HepG2 (cell line): ENCODE data around the gene SLC29A3. TPM values are rescaled to one million over a fixed set of nuclear protein-coding genes. Genes with fewer than 3 reads are reported as not detected.

ENCODE experiments used
- ATAC-seq: fragments of 200-7000 bp; cut with Tn5 transposase; 3 replicates; pipeline ENCODE4 v1.9.1; 2020; ENCODE audit warnings: mild to moderate bottlenecking, moderate library complexity
- BruUV-seq: library from RNA; stranded (reverse); fragments of 400-500 nt; replicated peaks from 2 replicates; lab custom pipeline; 2021; lab: Mats Ljungman, UMichigan
- CTCF ChIA-PET: fragments of 300-600 bp; formaldehyde crosslinking; extraction: SDS; loops from one replicate; lab custom pipeline; 2021; ENCODE audit warnings: low total read pairs, inconsistent platforms, low intra/inter-chr PET ratio; lab: Yijun Ruan, JAX
- POLR2A ChIA-PET: fragments of 350-600 bp; sonication (Branson Sonifier 250); formaldehyde crosslinking; loops from one replicate; lab custom pipeline; 2020; ENCODE audit warnings: antibody characterized with exemption, inconsistent platforms; lab: Yijun Ruan, JAX
- DNase-seq: peaks from one replicate; pipeline ENCODE4 v3.0.0-alpha.2; 2015; ENCODE audit warnings: low spot score
- FAIRE-seq: peaks from 3 replicates; lab custom pipeline; 2011; peaks lifted over from hg19 to GRCh38; lab: Jason Lieb, UNC
- H2AFZ ChIP-seq: one replicate; pipeline ENCODE4 v1.6.1; 2011; ENCODE audit warnings: low read length, inconsistent platforms
- H3K27ac ChIP-seq: fragments of 300-600 bp; 3 replicates; pipeline ENCODE4 v1.8.0; 2011; ENCODE audit warnings: mixed run types, mild to moderate bottlenecking, mixed read lengths, low read length, inconsistent platforms; ENCODE audit not compliant: insufficient read depth; ENCODE audit errors: extremely low read length
- H3K27me3 ChIP-seq, 2 experiments: fragments of 200-600 bp in 1 of 2; 2 replicates in 1 of 2; 3 replicates in 1 of 2; pipeline versions ENCODE4 v1.6.0 to v1.8.0; 2011; ENCODE audit warnings: low read length in 2 of 2, mild to moderate bottlenecking in 2 of 2, moderate library complexity in 2 of 2, inconsistent platforms in 1 of 2; ENCODE audit not compliant: insufficient read depth in 2 of 2, control insufficient read depth in 1 of 2
- H3K36me3 ChIP-seq, 2 experiments: fragments of 200-600 bp in 1 of 2; replicated peaks in 1 of 2; 2 replicates in 1 of 2; 3 replicates in 1 of 2; pipeline versions ENCODE4 v1.5.1 to v1.8.0; 2011; ENCODE audit warnings: low read length in 2 of 2, inconsistent platforms in 1 of 2; ENCODE audit not compliant: insufficient read depth in 2 of 2, control insufficient read depth in 1 of 2
- H3K4me1 ChIP-seq: 2 replicates; pipeline ENCODE4 v1.5.1; 2012; ENCODE audit warnings: low read length, inconsistent platforms; ENCODE audit not compliant: insufficient read depth
- H3K4me2 ChIP-seq: 2 replicates; pipeline ENCODE4 v1.6.0; 2011; ENCODE audit warnings: low read depth, low read length, inconsistent platforms
- H3K4me3 ChIP-seq, 3 experiments: fragments of 200-600 bp in 1 of 3; sonication (generic), shearing (Covaris generic) in 1 of 3; replicated peaks in 1 of 3; 2 replicates each; pipeline ENCODE4 v1.5.1; 2011 to 2016; ENCODE audit warnings: low read length in 3 of 3, inconsistent platforms in 2 of 3, low read depth in 2 of 3, mild to moderate bottlenecking in 2 of 3, control low read depth in 1 of 3, mixed read lengths in 1 of 3; ENCODE audit not compliant: insufficient read depth in 1 of 3
- H3K79me2 ChIP-seq: one replicate; pipeline ENCODE4 v1.6.1; 2011; ENCODE audit warnings: low read length, inconsistent platforms; ENCODE audit not compliant: insufficient read depth
- H3K9ac ChIP-seq: 2 replicates; pipeline ENCODE4 v1.6.0; 2011; ENCODE audit warnings: mild to moderate bottlenecking, low read depth, low read length, inconsistent platforms; ENCODE audit not compliant: insufficient read depth
- H3K9me3 ChIP-seq: 2 replicates; pipeline ENCODE4 v1.5.1; 2012; ENCODE audit warnings: mild to moderate bottlenecking, low read length
- H4K20me1 ChIP-seq: 2 replicates; pipeline ENCODE4 v1.6.0; 2011; ENCODE audit warnings: inconsistent platforms, mild to moderate bottlenecking, low read length, moderate library complexity; ENCODE audit not compliant: insufficient read depth
- ARNTL ChIP-seq: sonication (generic); formaldehyde crosslinking; IDR thresholded peaks from 2 replicates; pipeline ENCODE4 v1.4.0; 2020; ENCODE audit warnings: mild to moderate bottlenecking, missing genetic modification reagents
- BHLHE40 ChIP-seq: IDR thresholded peaks from 2 replicates; pipeline ENCODE4 v1.6.1; 2011; ENCODE audit warnings: low read length, improper control_type of control experiment
- CEBPG ChIP-seq: IDR thresholded peaks from 2 replicates; pipeline ENCODE4 v1.6.1; 2016
- GMEB2 ChIP-seq: IDR thresholded peaks from 2 replicates; pipeline ENCODE4 v1.6.1; 2016; ENCODE audit warnings: missing biosample characterization, missing genetic modification reagents, low read depth
- JDP2 ChIP-seq: sonication (generic); formaldehyde crosslinking; IDR thresholded peaks from 2 replicates; pipeline ENCODE4 v1.8.1; 2022; ENCODE audit warnings: missing genetic modification reagents, borderline replicate concordance
- ZBTB7B ChIP-seq: sonication (generic); formaldehyde crosslinking; IDR thresholded peaks from 2 replicates; pipeline ENCODE4 v1.4.0; 2020; ENCODE audit warnings: missing genetic modification reagents
- ZNF24 ChIP-seq: fragments of 450-650 bp; IDR thresholded peaks from 2 replicates; pipeline ENCODE4 v1.6.1; 2017; ENCODE audit warnings: antibody characterized with exemption, mild to moderate bottlenecking
- ZNF280D ChIP-seq: sonication (generic); formaldehyde crosslinking; IDR thresholded peaks from 2 replicates; pipeline ENCODE4 v1.5.1; 2020; ENCODE audit warnings: mild to moderate bottlenecking, missing genetic modification reagents
- ZNF749 ChIP-seq: sonication (generic); formaldehyde crosslinking; IDR thresholded peaks from 2 replicates; pipeline ENCODE4 v1.8.0; 2022; ENCODE audit warnings: mild to moderate bottlenecking, missing genetic modification reagents, moderate library complexity, borderline replicate concordance
- ZNF775 ChIP-seq: sonication (generic); formaldehyde crosslinking; IDR thresholded peaks from 2 replicates; pipeline ENCODE4 v1.4.0; 2020; ENCODE audit warnings: missing genetic modification reagents, mild to moderate bottlenecking, moderate library complexity, borderline replicate concordance
- ZSCAN29 ChIP-seq: sonication (generic); formaldehyde crosslinking; conservative IDR thresholded peaks from 2 replicates; pipeline ENCODE4 v1.4.0; 2020; ENCODE audit warnings: mild to moderate bottlenecking, missing genetic modification reagents
- WGBS: methylation state at CpG from one replicate; pipeline ENCODE4 v1.1.6; 2017; ENCODE audit warnings: low lambda C conversion rate; 5-methylcytosine and 5-hydroxymethylcytosine counted together
- in situ Hi-C: cut with HindIII; loops from 2 replicates; pipeline ENCODE4 v1.10.0; 2017; ENCODE audit warnings: low pct_unique_long_range_greater_than_20kb; ENCODE audit not compliant: extremely low pct_ligation_motif_present
- intact Hi-C: fragments of 100-400 bp; cut with micrococcal nuclease; formaldehyde crosslinking; loops from one replicate; pipeline ENCODE4 v1.10.0; 2022; ENCODE audit not compliant: unreplicated experiment
- polyA plus RNA-seq, 8 experiments: library from polyadenylated mRNA; depleted of rRNA in 3 of 8; stranded (reverse) in 7 of 8; unstranded in 1 of 8; fragments of >200 nt; fragmentation: Illumina TruSeq in 4 of 8; extraction: Trizol in 4 of 8; gene quantifications; 2 replicates each; pipeline versions ENCODE4 v1.2.1 to v1.2.3, GENCODE V29; 2011 to 2016; ENCODE audit warnings: low read depth in 4 of 8, missing spikeins in 1 of 8, mixed read lengths in 1 of 8; ENCODE audit not compliant: insufficient read depth in 1 of 8
- total RNA-seq, 5 experiments: library from RNA; depleted of rRNA; stranded (reverse); fragments of >200 nt; fragmentation: Illumina TruSeq; extraction: Trizol; gene quantifications; 2 replicates each; pipeline ENCODE4 v1.2.3, GENCODE V29; 2016; ENCODE audit warnings: low read depth in 1 of 5
- TF ChIP-seq, protein P1 (sequence below): sonication (generic); formaldehyde crosslinking; IDR thresholded peaks from 2 replicates; pipeline ENCODE4 v1.5.0; 2020; ENCODE audit warnings: mild to moderate bottlenecking, missing genetic modification reagents

SLC29A3 gene
- total and polyA plus RNA-seq, 2 of the 13 experiments (the other 11 are each of a cell fraction or from before 2014, with no cell fraction given): 8.6 to 11.8 TPM

GRCh38 chr10:71383972-71384687 is 65.1 kb downstream of the SLC29A3 start (continued):
- TF ChIP-seq, protein P1, sequence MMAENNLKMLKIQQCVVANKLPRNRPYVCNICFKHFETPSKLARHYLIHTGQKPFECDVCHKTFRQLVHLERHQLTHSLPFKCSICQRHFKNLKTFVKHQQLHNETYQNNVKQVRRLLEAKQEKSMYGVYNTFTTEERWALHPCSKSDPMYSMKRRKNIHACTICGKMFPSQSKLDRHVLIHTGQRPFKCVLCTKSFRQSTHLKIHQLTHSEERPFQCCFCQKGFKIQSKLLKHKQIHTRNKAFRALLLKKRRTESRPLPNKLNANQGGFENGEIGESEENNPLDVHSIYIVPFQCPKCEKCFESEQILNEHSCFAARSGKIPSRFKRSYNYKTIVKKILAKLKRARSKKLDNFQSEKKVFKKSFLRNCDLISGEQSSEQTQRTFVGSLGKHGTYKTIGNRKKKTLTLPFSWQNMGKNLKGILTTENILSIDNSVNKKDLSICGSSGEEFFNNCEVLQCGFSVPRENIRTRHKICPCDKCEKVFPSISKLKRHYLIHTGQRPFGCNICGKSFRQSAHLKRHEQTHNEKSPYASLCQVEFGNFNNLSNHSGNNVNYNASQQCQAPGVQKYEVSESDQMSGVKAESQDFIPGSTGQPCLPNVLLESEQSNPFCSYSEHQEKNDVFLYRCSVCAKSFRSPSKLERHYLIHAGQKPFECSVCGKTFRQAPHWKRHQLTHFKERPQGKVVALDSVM (CRISPR knock-in tag): peak; percentile 89
- TF ChIP-seq, all 625 proteins: peak for 17

- ChIA-PET CTCF (no interaction called here), POLR2A (no interaction called here)
- in situ Hi-C loops (loop anchor here (10.0 kb wide), 1 partner anchor 177 kb away; no protein-coding TSS in a partner anchor), intact Hi-C loops (no loop called here)
- peaks cover 0 to 6% of the 10 kb centered on the region in 2 experiments; a peak in 4 of 5 replicates for H3K27me3 ChIP-seq
- H3K36me3 ChIP-seq: no peaks in the 10 kb centered on the region
- peaks cover 23% of the 10 kb centered on the region for H3K4me1 ChIP-seq
- H3K9me3 ChIP-seq: no peaks in the 10 kb centered on the region
- H3K4me2 ChIP-seq: no peak overlapping the region
- H3K27ac ChIP-seq: no peak overlapping the region
- DNase-seq (no peak), ATAC-seq (no peak), FAIRE-seq (no peak)
- H4K20me1 ChIP-seq: no peaks in the 10 kb centered on the region
- no peak overlapping the region for H3K9ac ChIP-seq
- WGBS: 21% methylated on average over 5 of the region's 5 CpGs
- no TSS peak for BruUV-seq
- no peak overlapping the region for H3K4me3 ChIP-seq
- no peaks in the 10 kb centered on the region for H3K79me2 ChIP-seq
- H2AFZ ChIP-seq: no peak overlapping the region
- TF ChIP-seq JDP2 (CRISPR knock-in tag) (no peak), ZNF24 (no peak), ZBTB7B (CRISPR knock-in tag) (no peak), ZNF775 (no peak), GMEB2 (CRISPR knock-in tag) (no peak), BHLHE40 (no peak), ZNF749 (CRISPR knock-in tag) (no peak), CEBPG (CRISPR knock-in tag) (no peak), ZNF280D (no peak), ARNTL (CRISPR knock-in tag) (no peak), ZSCAN29 (no peak)
Measured at GRCh38 chr10:71388171-71388570, 69.1 kb downstream of the SLC29A3 start.
